Suprapubic skin (tissue), 4 donors: ENCODE data around the gene TMEM44. TPM values are rescaled to one million over a fixed set of nuclear protein-coding genes. Genes with fewer than 3 reads are reported as not detected.
A peak's percentile ranks its signal among the peaks of the same experiment; 100 is the strongest.

Experiments
- DNase-seq, 2 donors: peaks; one replicate each; pipeline ENCODE4 v3.0.0-alpha.2; 2019; ENCODE audit warnings: low spot score in 2 of 2
- H3K27ac ChIP-seq: fragments of 200-600 bp; sonication (generic); one replicate; pipeline ENCODE4 v1.5.1; 2019
- H3K27me3 ChIP-seq: fragments of 200-600 bp; sonication (generic); one replicate; pipeline ENCODE4 v1.5.1; 2019
- H3K36me3 ChIP-seq: fragments of 200-600 bp; sonication (generic); one replicate; pipeline ENCODE4 v1.5.1; 2019
- H3K4me1 ChIP-seq: fragments of 200-600 bp; sonication (generic); one replicate; pipeline ENCODE4 v1.5.1; 2019
- H3K4me3 ChIP-seq: fragments of 200-600 bp; sonication (generic); one replicate; pipeline ENCODE4 v1.5.1; 2019; ENCODE audit warnings: mild to moderate bottlenecking
- H3K9me3 ChIP-seq: fragments of 200-600 bp; sonication (generic); one replicate; pipeline ENCODE4 v1.5.1; 2019
- EP300 ChIP-seq: sonication (generic); formaldehyde crosslinking; IDR thresholded peaks from one replicate; pipeline ENCODE4 v1.6.1; 2017; ENCODE audit warnings: antibody characterized with exemption
- POLR2A ChIP-seq, 2 donors: fragments of 450-650 bp; IDR thresholded peaks; one replicate each; pipeline ENCODE4 v1.6.1; 2017; ENCODE audit warnings: antibody characterized with exemption in 2 of 2, mild to moderate bottlenecking in 2 of 2, moderate library complexity in 2 of 2
- POLR2AphosphoS5 ChIP-seq, 3 donors: sonication (generic); formaldehyde crosslinking; IDR thresholded peaks; one replicate each; pipeline ENCODE4 v1.6.1; 2017; ENCODE audit warnings: antibody characterized with exemption in 3 of 3
- WGBS: methylation state at CpG from one replicate; pipeline ENCODE4 v1.1.5; 2018; 5-methylcytosine and 5-hydroxymethylcytosine counted together
- total RNA-seq, 4 donors: library from RNA; depleted of rRNA; stranded (reverse); fragments of >200 nt; gene quantifications; one replicate each; pipeline ENCODE4 v1.1.0, GENCODE V29; 2016
- TF ChIP-seq, protein P1 (sequence below), 2 donors: fragments of 200-600 bp in 1 of 2; fragments of 450-650 bp in 1 of 2; sonication (generic) in 1 of 2; IDR thresholded peaks; one replicate each; pipeline ENCODE4 v1.5.1; 2016 to 2019; ENCODE audit warnings: antibody characterized with exemption in 2 of 2, mild to moderate bottlenecking in 1 of 2, moderate library complexity in 1 of 2

Gene TMEM44
- total RNA-seq, 4 donors from 2014 or later: 1.5 to 8.2 (median 4.7) TPM

DNA sequence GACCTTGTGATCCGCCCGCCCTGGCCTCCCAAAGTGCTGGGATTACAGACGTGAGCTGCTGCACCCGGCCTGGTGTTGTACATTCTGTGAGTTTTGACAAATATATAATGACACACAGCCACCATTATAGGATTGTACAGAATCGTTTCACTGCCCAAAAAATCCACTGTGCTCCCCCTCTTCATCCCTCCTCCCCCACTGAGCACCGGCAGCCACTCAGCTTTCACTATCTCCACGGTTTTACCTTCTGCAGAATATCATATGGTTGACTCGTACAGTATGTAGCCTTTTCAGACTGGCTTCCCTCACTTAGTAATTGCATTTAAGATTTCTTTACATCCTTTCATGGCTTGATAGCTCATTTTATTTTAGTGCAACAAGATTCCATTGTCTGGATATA is 89.7 kb downstream of the TMEM44 start:
- Histone ChIP-seq H3K4me3 (no peak overlapping the region), H3K36me3 (no peaks in the 10 kb centered on the region), H3K27ac (no peak overlapping the region), H3K4me1 (no peaks in the 10 kb centered on the region), H3K27me3 (no peaks in the 10 kb centered on the region), H3K9me3 (no peaks in the 10 kb centered on the region)
- no peak for TF ChIP-seq POLR2A (IDR thresholded peaks at IDR 0.05)
- no peak for TF ChIP-seq POLR2AphosphoS5 (IDR thresholded peaks at IDR 0.05)
- TF ChIP-seq EP300: no peak
- no peak for DNase-seq
- 79% methylated on average over 8 of the region's 8 CpGs for WGBS

- Histone ChIP-seq H3K4me3 (no peak overlapping the region), H3K27ac (no peak overlapping the region), H3K36me3 (no peaks in the 10 kb centered on the region), H3K4me1 (peaks cover 9% of the 10 kb centered on the region), H3K9me3 (no peaks in the 10 kb centered on the region), H3K27me3 (no peaks in the 10 kb centered on the region)
- DNase-seq: no peak
- 89% methylated on average over 8 of the region's 8 CpGs for WGBS
- no peak for TF ChIP-seq POLR2AphosphoS5 (IDR thresholded peaks at IDR 0.05)
- TF ChIP-seq, protein P1, sequence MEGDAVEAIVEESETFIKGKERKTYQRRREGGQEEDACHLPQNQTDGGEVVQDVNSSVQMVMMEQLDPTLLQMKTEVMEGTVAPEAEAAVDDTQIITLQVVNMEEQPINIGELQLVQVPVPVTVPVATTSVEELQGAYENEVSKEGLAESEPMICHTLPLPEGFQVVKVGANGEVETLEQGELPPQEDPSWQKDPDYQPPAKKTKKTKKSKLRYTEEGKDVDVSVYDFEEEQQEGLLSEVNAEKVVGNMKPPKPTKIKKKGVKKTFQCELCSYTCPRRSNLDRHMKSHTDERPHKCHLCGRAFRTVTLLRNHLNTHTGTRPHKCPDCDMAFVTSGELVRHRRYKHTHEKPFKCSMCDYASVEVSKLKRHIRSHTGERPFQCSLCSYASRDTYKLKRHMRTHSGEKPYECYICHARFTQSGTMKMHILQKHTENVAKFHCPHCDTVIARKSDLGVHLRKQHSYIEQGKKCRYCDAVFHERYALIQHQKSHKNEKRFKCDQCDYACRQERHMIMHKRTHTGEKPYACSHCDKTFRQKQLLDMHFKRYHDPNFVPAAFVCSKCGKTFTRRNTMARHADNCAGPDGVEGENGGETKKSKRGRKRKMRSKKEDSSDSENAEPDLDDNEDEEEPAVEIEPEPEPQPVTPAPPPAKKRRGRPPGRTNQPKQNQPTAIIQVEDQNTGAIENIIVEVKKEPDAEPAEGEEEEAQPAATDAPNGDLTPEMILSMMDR (IDR thresholded peaks at IDR 0.05): no peak
- TF ChIP-seq EP300: no peak
- no peak for TF ChIP-seq POLR2A (IDR thresholded peaks at IDR 0.05)
Measured at GRCh38 chr3:194541483-194541882, 91.7 kb downstream of the TMEM44 start.

DNA sequence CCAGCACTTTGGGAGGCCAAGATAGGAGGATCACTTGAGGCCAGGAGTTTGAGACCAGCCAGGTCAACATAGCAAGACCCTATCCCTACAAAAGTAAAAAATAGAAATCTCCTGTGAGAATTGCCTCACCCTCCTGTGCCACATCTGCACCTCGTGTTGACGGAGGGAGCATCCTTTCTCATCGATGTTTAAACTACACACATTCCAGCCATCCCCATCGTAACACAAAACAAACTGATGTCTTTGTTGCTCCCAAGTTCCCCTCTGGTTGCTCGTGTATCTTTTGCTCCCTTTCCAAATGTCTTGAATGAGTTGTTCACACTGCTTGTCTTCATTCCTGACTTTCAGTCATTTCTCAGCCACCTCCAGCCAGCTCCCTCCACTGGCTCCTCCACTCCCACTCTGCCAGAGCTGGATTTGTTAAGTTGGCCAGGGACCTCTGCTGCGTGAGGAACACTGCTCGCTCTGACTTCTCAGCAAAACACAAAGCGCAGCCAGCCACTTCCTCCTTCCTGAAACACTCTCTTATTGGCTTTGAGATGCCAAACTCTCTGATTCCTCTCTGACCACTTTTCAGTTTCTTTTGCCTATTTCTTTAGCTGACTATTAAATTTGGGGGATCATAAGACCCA is 92.8 kb downstream of the TMEM44 start:
- 67% methylated on average over 8 of the region's 8 CpGs for WGBS
- Histone ChIP-seq H3K27ac (no peak overlapping the region), H3K27me3 (no peaks in the 10 kb centered on the region), H3K36me3 (no peaks in the 10 kb centered on the region), H3K4me3 (no peak overlapping the region), H3K9me3 (no peaks in the 10 kb centered on the region), H3K4me1 (peaks cover 9% of the 10 kb centered on the region)
- TF ChIP-seq, protein P1 (IDR thresholded peaks at IDR 0.05): no peak
- TF ChIP-seq POLR2A (IDR thresholded peaks at IDR 0.05) (no peak), POLR2AphosphoS5 (IDR thresholded peaks at IDR 0.05) (no peak), EP300 (no peak)
- peak in 1 of 2 donors; percentile 82 for DNase-seq

DNA sequence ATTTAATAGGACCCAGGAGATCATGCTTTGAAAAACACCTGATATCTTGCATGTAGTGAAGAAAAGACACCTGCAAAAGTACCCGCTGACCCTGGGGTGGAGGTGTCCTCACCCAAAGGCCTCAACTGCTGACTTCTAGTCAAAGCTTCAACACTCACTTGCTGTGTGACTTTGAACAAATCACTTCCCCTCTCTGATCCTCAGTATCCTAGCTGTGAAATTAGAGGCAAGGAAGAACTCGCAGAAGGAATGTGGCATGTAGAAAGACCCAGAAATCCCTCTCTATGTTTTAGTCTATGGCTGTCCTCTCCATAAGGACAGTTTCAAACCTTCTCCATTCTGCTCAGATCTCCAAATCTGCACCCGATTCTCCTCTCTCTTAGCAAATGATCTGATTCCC is 93.7 kb downstream of the TMEM44 start:
- H3K9me3 ChIP-seq: no peaks in the 10 kb centered on the region
- TF ChIP-seq, protein P1 (IDR thresholded peaks at IDR 0.05): no peak
- no peak for TF ChIP-seq EP300
- no peak for TF ChIP-seq POLR2AphosphoS5 (IDR thresholded peaks at IDR 0.05)
- TF ChIP-seq POLR2A (IDR thresholded peaks at IDR 0.05): no peak
- no peak for DNase-seq
- peaks cover 9% of the 10 kb centered on the region for H3K4me1 ChIP-seq
- H3K4me3 ChIP-seq: no peak overlapping the region
- WGBS: 94% methylated on average over 3 of the region's 3 CpGs
- no peaks in the 10 kb centered on the region for H3K27me3 ChIP-seq
- H3K36me3 ChIP-seq: no peaks in the 10 kb centered on the region
- H3K27ac ChIP-seq: no peak overlapping the region

DNA sequence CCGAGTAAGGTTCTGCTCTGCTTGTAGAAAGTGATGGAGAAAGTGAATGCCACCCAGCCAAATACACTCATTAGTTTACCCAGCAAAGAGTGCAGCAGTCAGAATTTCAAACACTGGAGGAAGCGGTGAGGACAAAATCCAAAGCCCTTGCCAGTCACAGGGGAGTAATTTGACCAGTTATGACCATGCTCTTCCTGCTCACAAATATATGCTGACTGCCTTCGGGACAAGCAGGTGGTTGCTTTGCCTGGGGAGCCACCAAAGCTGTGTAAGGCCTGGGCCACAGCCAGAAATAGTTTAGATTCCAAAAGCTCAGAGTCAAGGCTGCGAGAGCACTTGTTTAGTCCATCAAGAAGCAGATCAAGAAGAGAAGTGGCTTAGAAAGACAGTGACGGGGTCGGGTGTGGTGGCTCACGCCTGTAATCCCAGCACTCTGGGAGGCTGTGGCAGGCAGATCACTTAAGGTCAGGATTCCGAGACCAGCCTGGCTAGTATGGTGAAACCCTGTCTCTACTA is 95.4 kb downstream of the TMEM44 start:
- TF ChIP-seq, protein P1 (IDR thresholded peaks at IDR 0.05): no peak
- TF ChIP-seq POLR2AphosphoS5 (IDR thresholded peaks at IDR 0.05) (no peak), POLR2A (IDR thresholded peaks at IDR 0.05) (no peak), EP300 (no peak)
- Histone ChIP-seq H3K36me3 (no peaks in the 10 kb centered on the region), H3K27me3 (no peaks in the 10 kb centered on the region), H3K4me3 (no peak overlapping the region), H3K4me1 (peaks cover 9% of the 10 kb centered on the region), H3K9me3 (no peaks in the 10 kb centered on the region), H3K27ac (no peak overlapping the region)
- 51% methylated on average over 8 of the region's 8 CpGs for WGBS
- DNase-seq: no peak

Other genes with a start within 250 kb of the TMEM44 start
- under 1 TPM in 1 of 4 donors, not detected in 3; 0.19 TPM for gene GP5, start 234.2 kb downstream of the TMEM44 start, total RNA-seq
- 10 to 100 TPM; 49.3 to 76.0 (median 64.0) TPM for gene ATP13A3, start 146.4 kb downstream of the TMEM44 start, total RNA-seq
- gene LSG1, start 38.8 kb upstream of the TMEM44 start, total RNA-seq: 10 to 100 TPM; 51.7 to 86.5 (median 56.6) TPM
- gene FAM43A, start 52.5 kb upstream of the TMEM44 start, total RNA-seq: 10 to 100 TPM in 3 of 4 donors, 1 to 10 TPM in 1; 9.3 to 60.9 (median 26.9) TPM